WERI-Rb-1 (cell line): ENCODE measurements around the gene INTS7.
"Not testable (repeated sequence)": the region's sequence is repeated elsewhere in the genome, so short reads cannot be mapped to it uniquely, and the experiment has no call there.

Source experiments
- DNase-seq: peaks from one replicate; pipeline ENCODE4 v3.0.0-alpha.2; 2020
- H3K27ac ChIP-seq: fragments of 250-450 bp; sonication (Bioruptor Pico); 2 replicates; pipeline ENCODE4 v1.5.1; 2020; ENCODE audit warnings: mild to moderate bottlenecking, moderate library complexity
- H3K27me3 ChIP-seq: fragments of 250-450 bp; sonication (Bioruptor Pico); 2 replicates; pipeline ENCODE4 v1.5.1; 2021; ENCODE audit warnings: mild to moderate bottlenecking, low read depth, moderate library complexity; ENCODE audit not compliant: insufficient read depth, severe bottlenecking
- H3K36me3 ChIP-seq: fragments of 250-450 bp; sonication (Bioruptor Pico); 2 replicates; pipeline ENCODE4 v1.5.1; 2020; ENCODE audit warnings: mild to moderate bottlenecking, moderate library complexity
- H3K4me3 ChIP-seq: 2 replicates; pipeline ENCODE4 v1.5.1; 2011; ENCODE audit warnings: low read depth, mild to moderate bottlenecking, control low read depth, low read length
- H3K9me3 ChIP-seq: fragments of 250-450 bp; sonication (Bioruptor Pico); 2 replicates; pipeline ENCODE4 v1.5.1; 2021; ENCODE audit warnings: mild to moderate bottlenecking, moderate library complexity; ENCODE audit not compliant: severe bottlenecking
- CTCF ChIP-seq: IDR thresholded peaks from 2 replicates; pipeline ENCODE4 v1.5.1; 2011; ENCODE audit warnings: low read depth, mild to moderate bottlenecking, control low read depth, inconsistent platforms, low read length

Gene INTS7

GRCh38 chr1:211939876-211940468 lies 95.4 kb downstream of the INTS7 start:
- Histone ChIP-seq H3K9me3 (no peaks in the 10 kb centered on the region), H3K27me3 (no peaks in the 10 kb centered on the region), H3K36me3 (peaks cover 36% of the 10 kb centered on the region), H3K4me3 (no peak overlapping the region), H3K27ac (no peak overlapping the region)
- TF ChIP-seq CTCF, result no peak
- DNase-seq, result no peak

DNA sequence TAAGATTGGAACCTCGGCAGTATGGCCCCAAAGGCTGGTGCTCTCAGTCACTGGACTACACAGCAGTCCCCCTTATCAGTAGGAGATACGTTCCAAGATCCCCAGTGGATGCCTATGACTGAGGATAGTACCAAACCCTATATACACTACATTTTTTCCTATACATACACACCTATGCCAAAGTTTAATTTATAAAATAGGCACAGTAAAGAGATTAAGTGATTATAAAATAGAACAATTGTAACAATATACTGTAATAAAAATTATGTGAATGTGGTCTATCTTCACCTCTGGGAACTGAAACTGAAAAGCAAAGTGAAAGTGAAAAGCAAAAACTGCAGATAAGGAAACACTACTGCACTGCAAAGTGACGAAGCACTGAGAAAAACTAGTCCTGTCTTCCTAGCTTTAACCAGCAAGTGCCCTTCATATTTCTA lies 96.8 kb downstream of the INTS7 start:
- H3K27ac ChIP-seq, result no peak overlapping the region
- no peak overlapping the region for H3K4me3 ChIP-seq

DNA sequence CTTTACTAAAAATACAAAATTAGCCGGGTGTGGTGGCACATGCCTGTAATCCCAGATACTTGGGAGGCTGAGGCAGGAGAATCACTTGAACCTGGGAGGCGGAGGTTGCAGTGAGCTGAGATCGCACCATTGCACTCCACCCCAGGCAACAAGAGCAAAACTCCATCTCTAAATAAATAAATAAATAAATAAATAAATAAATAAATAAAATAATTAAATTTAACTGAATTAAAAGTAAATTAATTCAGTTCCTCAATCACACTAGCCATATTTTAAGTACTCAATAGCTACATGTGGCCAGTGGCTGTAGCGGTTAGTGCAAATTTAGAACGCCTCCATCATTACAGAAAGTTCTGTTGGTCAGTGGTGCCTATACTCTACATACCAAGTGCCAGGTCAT lies 97.9 kb downstream of the INTS7 start:
- H3K36me3 ChIP-seq, result peaks cover 11% of the 10 kb centered on the region
- not testable (repeated sequence) for H3K4me3 ChIP-seq, H3K27me3 ChIP-seq, DNase-seq, H3K9me3 ChIP-seq, H3K27ac ChIP-seq

More for the DNA sequence above, 96.8 kb downstream of the INTS7 start:
- TF ChIP-seq CTCF, result no peak
- Histone ChIP-seq H3K9me3 (no peaks in the 10 kb centered on the region), H3K27me3 (no peaks in the 10 kb centered on the region), H3K36me3 (peaks cover 22% of the 10 kb centered on the region)
- no peak for DNase-seq

DNA sequence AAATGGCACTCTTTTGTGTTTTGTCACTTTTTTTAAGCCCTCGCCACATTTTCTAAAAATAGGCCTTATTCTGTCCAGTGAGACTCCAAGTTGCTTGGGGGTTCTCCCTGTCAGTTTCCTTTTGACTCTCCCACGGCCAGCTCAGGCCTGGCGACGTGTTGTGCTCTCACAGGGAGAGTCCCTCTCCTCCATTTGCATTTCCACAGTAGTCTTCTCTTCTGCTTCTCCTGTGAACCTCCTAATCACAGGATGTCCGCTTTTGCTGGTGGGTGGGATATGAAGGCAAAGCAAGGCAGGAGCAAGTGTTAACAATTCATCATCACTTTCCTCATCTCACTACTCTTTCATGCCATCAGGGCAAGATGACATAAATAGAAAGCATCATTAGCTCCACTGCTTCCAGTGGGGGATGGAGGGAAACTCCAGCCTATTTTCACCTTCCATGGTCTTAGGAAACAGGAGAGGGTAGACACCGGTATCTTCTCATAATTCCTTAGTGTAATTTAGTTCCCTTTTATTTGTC lies 99.8 kb downstream of the INTS7 start:
- Histone ChIP-seq H3K27ac (no peak overlapping the region), H3K27me3 (no peaks in the 10 kb centered on the region), H3K9me3 (no peaks in the 10 kb centered on the region), H3K36me3 (no peaks in the 10 kb centered on the region), H3K4me3 (no peak overlapping the region)
- no peak for DNase-seq
- TF ChIP-seq CTCF, result no peak

- no peak for DNase-seq
- no peak overlapping the region for H3K4me3 ChIP-seq
- no peaks in the 10 kb centered on the region for H3K27me3 ChIP-seq
- H3K27ac ChIP-seq, result no peak overlapping the region
- no peaks in the 10 kb centered on the region for H3K9me3 ChIP-seq
- no peaks in the 10 kb centered on the region for H3K36me3 ChIP-seq
- no peak for TF ChIP-seq CTCF
These were observed 101.2 kb downstream of the INTS7 start for GRCh38 chr1:211933946-211934714.

DNA sequence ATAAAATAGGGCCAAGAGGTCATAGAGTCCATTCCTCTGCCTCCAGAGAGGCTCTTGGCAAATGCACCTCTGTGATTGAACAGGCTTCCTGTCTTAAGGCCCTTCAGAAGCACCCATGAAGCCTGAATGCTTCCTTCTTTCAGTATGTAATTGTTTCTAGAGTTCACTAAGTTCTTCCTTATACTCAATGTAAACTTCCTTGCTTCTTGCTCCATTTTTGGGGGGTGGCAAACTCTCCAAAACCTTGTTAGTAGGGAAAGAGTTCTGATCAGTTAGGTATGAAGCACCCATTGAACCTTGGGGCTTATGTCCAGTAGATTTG lies 102.5 kb downstream of the INTS7 start:
- H3K9me3 ChIP-seq, result no peaks in the 10 kb centered on the region
- H3K36me3 ChIP-seq, result no peaks in the 10 kb centered on the region
- DNase-seq, result no peak
- no peak for TF ChIP-seq CTCF
- no peak overlapping the region for H3K4me3 ChIP-seq
- H3K27me3 ChIP-seq, result no peaks in the 10 kb centered on the region
- H3K27ac ChIP-seq, result no peak overlapping the region
